BJ (cell line): Measurements from ENCODE around the gene MBL2. TPM values are rescaled to one million over a fixed set of nuclear protein-coding genes. Genes with fewer than 3 reads are reported as not detected.

Experiments used
- CTCF ChIA-PET: fragments of 350-600 bp; formaldehyde crosslinking; extraction: SDS; loops from one replicate; lab custom pipeline; 2021; ENCODE audit warnings: antibody characterized with exemption, inconsistent platforms; lab: Yijun Ruan, JAX
- POLR2A ChIA-PET: fragments of 300-600 bp; sonication (Branson Sonifier 250); formaldehyde crosslinking; extraction: SDS; loops from one replicate; lab custom pipeline; 2021; ENCODE audit warnings: antibody characterized with exemption; lab: Charles Lee
- DNase-seq: peaks from one replicate; pipeline ENCODE4 v3.0.0-alpha.2; 2011; ENCODE audit warnings: low read depth
- H3K27me3 ChIP-seq: 2 replicates; pipeline ENCODE4 v1.6.0; 2011; ENCODE audit warnings: low read length; ENCODE audit not compliant: control insufficient read depth, insufficient read depth
- H3K36me3 ChIP-seq: 2 replicates; pipeline ENCODE4 v1.5.1; 2011; ENCODE audit warnings: low read length; ENCODE audit not compliant: control insufficient read depth, insufficient read depth
- H3K4me3 ChIP-seq: 2 replicates; pipeline ENCODE4 v1.5.1; 2011; ENCODE audit warnings: low read depth, mild to moderate bottlenecking, control low read depth, low read length
- polyA plus RNA-seq: library from polyadenylated mRNA; depleted of rRNA; stranded (reverse); fragments of >200 nt; gene quantifications from 2 replicates; pipeline ENCODE4 v1.2.3, GENCODE V29; 2011
- TF ChIP-seq, protein P1 (sequence below): IDR thresholded peaks from 2 replicates; pipeline ENCODE4 v1.5.1; 2011; ENCODE audit warnings: low read depth, mild to moderate bottlenecking, control low read depth, inconsistent platforms, low read length, moderate library complexity; ENCODE audit not compliant: insufficient read depth

Gene MBL2
- polyA plus RNA-seq, 1 experiment, result not detected

- Histone ChIP-seq H3K4me3 (no peak overlapping the region), H3K27me3 (peaks cover 1% of the 10 kb centered on the region), H3K36me3 (no peaks in the 10 kb centered on the region)
- CTCF ChIA-PET, result interaction anchor here (0.6 to 10.1 kb wide), 3 partner anchors 14 to 31 kb away, joined by 3 to 336 read pairs (median 4); no protein-coding TSS in a partner anchor
- no peak for DNase-seq
- POLR2A ChIA-PET, result no interaction called here
- TF ChIP-seq, protein P1, sequence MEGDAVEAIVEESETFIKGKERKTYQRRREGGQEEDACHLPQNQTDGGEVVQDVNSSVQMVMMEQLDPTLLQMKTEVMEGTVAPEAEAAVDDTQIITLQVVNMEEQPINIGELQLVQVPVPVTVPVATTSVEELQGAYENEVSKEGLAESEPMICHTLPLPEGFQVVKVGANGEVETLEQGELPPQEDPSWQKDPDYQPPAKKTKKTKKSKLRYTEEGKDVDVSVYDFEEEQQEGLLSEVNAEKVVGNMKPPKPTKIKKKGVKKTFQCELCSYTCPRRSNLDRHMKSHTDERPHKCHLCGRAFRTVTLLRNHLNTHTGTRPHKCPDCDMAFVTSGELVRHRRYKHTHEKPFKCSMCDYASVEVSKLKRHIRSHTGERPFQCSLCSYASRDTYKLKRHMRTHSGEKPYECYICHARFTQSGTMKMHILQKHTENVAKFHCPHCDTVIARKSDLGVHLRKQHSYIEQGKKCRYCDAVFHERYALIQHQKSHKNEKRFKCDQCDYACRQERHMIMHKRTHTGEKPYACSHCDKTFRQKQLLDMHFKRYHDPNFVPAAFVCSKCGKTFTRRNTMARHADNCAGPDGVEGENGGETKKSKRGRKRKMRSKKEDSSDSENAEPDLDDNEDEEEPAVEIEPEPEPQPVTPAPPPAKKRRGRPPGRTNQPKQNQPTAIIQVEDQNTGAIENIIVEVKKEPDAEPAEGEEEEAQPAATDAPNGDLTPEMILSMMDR, result no peak
These were observed 2.6 kb upstream of the MBL2 start for GRCh38 chr10:52775132-52775647.

GRCh38 chr10:52774600-52775106 lies 2.1 kb upstream of the MBL2 start:
- TF ChIP-seq, protein P1, result no peak
- CTCF ChIA-PET, result interaction anchor here (10.1 kb wide), 1 partner anchor 30 kb away, joined by 336 read pairs; no protein-coding TSS in a partner anchor

DNA sequence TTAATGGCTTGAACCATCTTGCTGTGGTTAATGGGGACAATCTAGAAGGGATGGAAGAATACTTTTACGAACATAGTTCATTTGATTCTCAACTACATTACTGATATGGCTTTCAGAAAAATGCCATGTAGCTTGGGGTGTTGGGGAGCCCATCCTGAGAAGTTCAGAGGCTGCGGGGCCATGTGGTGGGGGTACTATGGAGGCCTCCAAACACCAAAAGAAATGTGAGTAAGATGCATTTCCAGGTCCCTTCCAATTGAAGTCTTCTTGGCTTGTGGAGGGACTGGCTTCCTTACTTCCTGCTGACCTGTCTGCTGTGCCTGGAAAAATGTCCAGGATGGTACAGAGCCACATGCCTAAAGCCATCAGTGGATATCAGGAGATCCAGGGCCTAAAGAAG lies 1.6 kb upstream of the MBL2 start:
- Histone ChIP-seq H3K27me3 (peaks cover 1% of the 10 kb centered on the region), H3K36me3 (no peaks in the 10 kb centered on the region), H3K4me3 (no peak overlapping the region)
- TF ChIP-seq, protein P1, result no peak
- ChIA-PET POLR2A (no interaction called here), CTCF (interaction anchor here (0.6 to 10.1 kb wide), 2 partner anchors 30 to 132 kb away, joined by 4 to 336 read pairs; no protein-coding TSS in a partner anchor)
- no peak for DNase-seq

More at GRCh38 chr10:52774600-52775106, 2.1 kb upstream of the MBL2 start:
- POLR2A ChIA-PET, result no interaction called here
- Histone ChIP-seq H3K4me3 (no peak overlapping the region), H3K27me3 (peaks cover 1% of the 10 kb centered on the region), H3K36me3 (no peaks in the 10 kb centered on the region)
- DNase-seq, result no peak

- H3K36me3 ChIP-seq, result no peaks in the 10 kb centered on the region
- DNase-seq, result no peak
- TF ChIP-seq, protein P1, result no peak
- H3K4me3 ChIP-seq, result no peak overlapping the region
- POLR2A ChIA-PET, result no interaction called here
- H3K27me3 ChIP-seq, result no peaks in the 10 kb centered on the region; the same call in 1 of the 2 replicates
- CTCF ChIA-PET, result interaction anchor here (1.1 to 4.4 kb wide), 5 partner anchors 9 to 35 kb away, joined by 3 to 31 read pairs (median 7); no protein-coding TSS in a partner anchor
These were observed 794 bp downstream of the MBL2 start for GRCh38 chr10:52771534-52772445.

DNA sequence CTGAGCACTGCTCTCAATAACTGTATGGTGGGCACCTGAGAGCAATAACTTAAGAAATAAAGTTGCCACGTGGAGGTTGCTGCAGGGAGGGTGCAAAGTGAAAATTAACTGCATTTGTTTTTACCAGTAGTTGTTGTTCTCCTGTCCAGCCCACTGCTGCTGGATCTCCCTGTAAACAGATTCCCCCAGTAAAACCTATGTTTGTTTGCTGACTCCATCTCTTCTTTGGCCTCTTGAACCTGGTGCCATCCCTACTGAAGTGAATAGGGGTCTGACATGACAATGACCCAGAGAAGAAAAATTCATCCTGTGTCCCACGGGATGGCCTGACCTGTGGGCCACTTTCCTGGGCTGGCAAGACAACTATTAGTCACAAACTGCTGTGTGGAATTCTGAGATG lies 1.7 kb downstream of the MBL2 start:
- POLR2A ChIA-PET, result no interaction called here
- TF ChIP-seq, protein P1, result no peak

More for the DNA sequence above, 1.7 kb downstream of the MBL2 start:
- Histone ChIP-seq H3K4me3 (no peak overlapping the region), H3K36me3 (no peaks in the 10 kb centered on the region), H3K27me3 (no peaks in the 10 kb centered on the region; the same call in 1 of the 2 replicates)
- DNase-seq, result no peak
- CTCF ChIA-PET, result interaction anchor here (1.1 to 4.4 kb wide), 5 partner anchors 7 to 30 kb away, joined by 3 to 31 read pairs (median 12); no protein-coding TSS in a partner anchor
